Uterus (tissue), 4 donors: ENCODE measurements around the gene PRKCE. TPM values are rescaled to one million over a fixed set of nuclear protein-coding genes. Genes with fewer than 3 reads are reported as not detected.

Experiments
- DNase-seq, 2 donors: peaks; one replicate each; pipeline ENCODE4 v3.0.0-alpha.2; 2019 to 2020
- H3K27ac ChIP-seq, 2 donors: fragments of 200-600 bp; sonication (generic); 1 replicate in 1 of 2; 2 replicates in 1 of 2; pipeline ENCODE4 v1.5.1; 2016 to 2018
- H3K27me3 ChIP-seq, 2 donors: fragments of 200-600 bp; sonication (generic); one replicate each; pipeline ENCODE4 v1.5.1; 2018 to 2019; ENCODE audit warnings: control low read depth in 1 of 2
- H3K36me3 ChIP-seq, 2 donors: fragments of 200-600 bp; sonication (generic); one replicate each; pipeline ENCODE4 v1.5.1; 2019; ENCODE audit warnings: control low read depth in 1 of 2
- H3K4me1 ChIP-seq, 2 donors: fragments of 200-600 bp; sonication (generic); one replicate each; pipeline ENCODE4 v1.5.1; 2018 to 2019; ENCODE audit warnings: control low read depth in 1 of 2
- H3K4me3 ChIP-seq, 2 donors: fragments of 200-600 bp; sonication (generic); 1 replicate in 1 of 2; 2 replicates in 1 of 2; pipeline ENCODE4 v1.5.1; 2018 to 2019; ENCODE audit warnings: mild to moderate bottlenecking in 1 of 2
- H3K9me3 ChIP-seq, 2 donors: fragments of 200-600 bp; sonication (generic); one replicate each; pipeline ENCODE4 v1.5.1; 2019; ENCODE audit warnings: control low read depth in 1 of 2
- CTCF ChIP-seq, 4 experiments: fragments of 200-600 bp in 2 of 4; fragments of 450-650 bp in 2 of 4; sonication (generic) in 2 of 4; IDR thresholded peaks; one replicate each; pipeline ENCODE4 v1.5.1; 2016 to 2019; ENCODE audit warnings: antibody characterized with exemption in 4 of 4, mild to moderate bottlenecking in 2 of 4, moderate library complexity in 1 of 4
- POLR2A ChIP-seq, 2 donors: fragments of 450-650 bp; IDR thresholded peaks; one replicate each; pipeline ENCODE4 v1.6.1; 2016; ENCODE audit warnings: antibody characterized with exemption in 2 of 2, mild to moderate bottlenecking in 1 of 2, moderate library complexity in 1 of 2
- intact Hi-C: fragments of 100-400 bp; cut with DNase I; formaldehyde crosslinking; loops from one replicate; pipeline ENCODE4 v1.15.1; 2023; ENCODE audit warnings: low total_unique reads
- total RNA-seq, 4 donors: library from RNA; depleted of rRNA in 3 of 4; stranded (reverse); fragments of >200 nt in 3 of 4; gene quantifications; one replicate each; pipeline versions ENCODE4 v1.1.0 to v1.2.4, GENCODE V29; 2014 to 2023
- donor health status: DM: yes; HTN: yes; CAD: no.

PRKCE gene
- total RNA-seq, 4 donors from 2014 or later: 3.8 to 47.6 (median 14.2) TPM

GRCh38 chr2:45652090-45653031 is 886 bp downstream of the PRKCE start:
- Histone ChIP-seq H3K4me1 (peaks cover 0 to 6% of the 10 kb centered on the region in 2 donors), H3K27ac (peak overlapping the region; percentile 97 to 100), H3K9me3 (no peaks in the 10 kb centered on the region), H3K36me3 (no peaks in the 10 kb centered on the region), H3K27me3 (no peaks in the 10 kb centered on the region), H3K4me3 (peak overlapping the region; percentile 66 to 93)
- no peak for TF ChIP-seq CTCF (IDR thresholded peaks at IDR 0.05)
- TF ChIP-seq POLR2A (IDR thresholded peaks at IDR 0.05): peak in 1 of 2 donors; percentile 4
- intact Hi-C loops: no loop called here
- peak; percentile 41 to 53 for DNase-seq

GRCh38 chr2:45653122-45653913 is 1.8 kb downstream of the PRKCE start:
- Histone ChIP-seq H3K9me3 (no peaks in the 10 kb centered on the region), H3K27me3 (no peaks in the 10 kb centered on the region), H3K4me3 (peak overlapping the region; percentile 66 to 93), H3K27ac (peak overlapping the region in 1 of 2 donors; percentile 97), H3K4me1 (peaks cover 0 to 6% of the 10 kb centered on the region in 2 donors), H3K36me3 (no peaks in the 10 kb centered on the region)
- no peak for DNase-seq
- intact Hi-C loops: no loop called here
- TF ChIP-seq POLR2A (IDR thresholded peaks at IDR 0.05): no peak
- no peak for TF ChIP-seq CTCF (IDR thresholded peaks at IDR 0.05)

- Histone ChIP-seq H3K27me3 (no peaks in the 10 kb centered on the region), H3K36me3 (no peaks in the 10 kb centered on the region), H3K27ac (no peak overlapping the region), H3K4me1 (peaks cover 0 to 6% of the 10 kb centered on the region in 2 donors), H3K9me3 (no peaks in the 10 kb centered on the region), H3K4me3 (no peak overlapping the region)
- intact Hi-C loops: no loop called here
- no peak for DNase-seq
- TF ChIP-seq POLR2A (IDR thresholded peaks at IDR 0.05) (no peak), CTCF (IDR thresholded peaks at IDR 0.05) (no peak)
Measured at GRCh38 chr2:45654250-45654649, 2.8 kb downstream of the PRKCE start.

- H3K27me3 ChIP-seq: no peaks in the 10 kb centered on the region
- H3K36me3 ChIP-seq: no peaks in the 10 kb centered on the region
- no peak for TF ChIP-seq POLR2A (IDR thresholded peaks at IDR 0.05)
- TF ChIP-seq CTCF (IDR thresholded peaks at IDR 0.05): no peak
- intact Hi-C loops: no loop called here
- H3K4me3 ChIP-seq: no peak overlapping the region
- no peaks in the 10 kb centered on the region for H3K9me3 ChIP-seq
- H3K27ac ChIP-seq: no peak overlapping the region
- no peaks in the 10 kb centered on the region for H3K4me1 ChIP-seq
- DNase-seq: no peak
Measured at GRCh38 chr2:45661828-45662227, 10.4 kb downstream of the PRKCE start.
